GM12865 (cell line): Measurements from ENCODE around the gene USP21.

Experiments used
- DNase-seq: peaks from one replicate; pipeline ENCODE4 v3.0.0; 2010; ENCODE audit warnings: low read depth
- H3K4me3 ChIP-seq: 2 replicates; pipeline ENCODE4 v1.5.1; 2011; ENCODE audit warnings: mild to moderate bottlenecking, low read depth, low read length, control low read depth
- CTCF ChIP-seq: IDR thresholded peaks from 2 replicates; pipeline ENCODE4 v1.5.1; 2011; ENCODE audit warnings: low read length, control low read depth, low read depth, inconsistent platforms; ENCODE audit not compliant: insufficient read depth; ENCODE audit errors: missing control alignments

USP21 gene

GRCh38 chr1:161185732-161186311 is 26.5 kb downstream of the USP21 start:
- DNase-seq = peak; percentile 70
- TF ChIP-seq CTCF = no peak
- H3K4me3 ChIP-seq = peak overlapping the region; percentile 45

GRCh38 chr1:161187311-161187710 is 28.0 kb downstream of the USP21 start:
- DNase-seq = no peak
- no peak overlapping the region for H3K4me3 ChIP-seq
- no peak for TF ChIP-seq CTCF

- no peak for DNase-seq
- H3K4me3 ChIP-seq = no peak overlapping the region
- TF ChIP-seq CTCF = no peak
These were observed 29.1 kb downstream of the USP21 start for GRCh38 chr1:161188381-161188780.

- H3K4me3 ChIP-seq = no peak overlapping the region
- TF ChIP-seq CTCF = no peak
- DNase-seq = no peak
These were observed 29.7 kb downstream of the USP21 start for GRCh38 chr1:161189036-161189435.

GRCh38 chr1:161190962-161191521 is 31.7 kb downstream of the USP21 start:
- TF ChIP-seq CTCF = no peak
- no peak overlapping the region for H3K4me3 ChIP-seq
- DNase-seq = no peak

- no peak overlapping the region for H3K4me3 ChIP-seq
- no peak for DNase-seq
- no peak for TF ChIP-seq CTCF
These were observed 32.7 kb downstream of the USP21 start for GRCh38 chr1:161191971-161192370.
